CD4-positive, alpha-beta T cell treated with Interleukin-6 at 100 ng/mL for 8 hours (primary cell): ENCODE measurements around the gene RAP1B.

Experiments used
- DNase-seq: peaks from one replicate; pipeline ENCODE4 v3.0.0-alpha.2; 2020; ENCODE audit warnings: mixed read lengths, low spot score

RAP1B gene

GRCh38 chr12:68612202-68612601 lies 1.5 kb downstream of the RAP1B start:
- no peak for DNase-seq

DNA sequence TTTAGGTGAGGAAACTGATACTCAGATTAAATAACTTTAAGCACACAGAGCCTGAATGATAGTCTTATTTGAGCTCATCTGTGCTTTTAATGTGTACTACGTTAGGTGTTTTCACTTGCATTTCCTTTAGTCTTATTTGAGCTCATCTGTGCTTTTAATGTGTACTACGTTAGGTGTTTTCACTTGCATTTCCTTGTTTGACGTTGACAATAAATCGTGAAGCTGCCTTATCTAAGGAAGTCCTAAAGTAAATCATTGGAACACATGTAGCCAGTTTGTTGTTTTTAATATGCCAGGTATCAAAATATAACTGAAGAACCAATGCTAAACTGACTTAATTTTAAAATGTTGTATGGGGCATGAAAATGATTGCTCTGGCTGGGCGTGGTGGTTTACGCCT lies 2.0 kb downstream of the RAP1B start:
- peak; percentile 14 for DNase-seq

- DNase-seq, result peak; percentile 37
These were observed 2.7 kb downstream of the RAP1B start for GRCh38 chr12:68613209-68613904.

GRCh38 chr12:68614105-68614679 lies 3.5 kb downstream of the RAP1B start:
- no peak for DNase-seq

DNA sequence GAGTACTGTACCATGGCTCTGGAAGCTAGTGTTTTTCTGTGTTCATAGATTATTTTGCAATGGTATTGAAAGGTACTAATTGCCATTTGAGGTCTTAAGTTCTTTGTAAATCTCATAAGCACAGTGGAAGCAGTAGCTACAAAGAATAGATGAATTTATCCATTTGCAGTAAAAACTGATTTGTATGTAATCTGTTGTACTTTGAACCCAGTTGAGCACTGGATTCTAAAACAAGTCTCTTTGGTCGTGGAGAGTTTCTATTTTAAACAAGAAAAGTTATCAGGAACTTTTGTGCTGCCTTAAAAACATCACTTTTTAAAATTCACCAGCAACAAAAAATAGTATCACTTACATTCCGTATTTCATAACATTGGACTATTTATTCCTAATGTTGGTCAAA lies 4.1 kb downstream of the RAP1B start:
- no peak for DNase-seq

GRCh38 chr12:68617160-68617926 lies 6.6 kb downstream of the RAP1B start:
- DNase-seq, result no peak

DNA sequence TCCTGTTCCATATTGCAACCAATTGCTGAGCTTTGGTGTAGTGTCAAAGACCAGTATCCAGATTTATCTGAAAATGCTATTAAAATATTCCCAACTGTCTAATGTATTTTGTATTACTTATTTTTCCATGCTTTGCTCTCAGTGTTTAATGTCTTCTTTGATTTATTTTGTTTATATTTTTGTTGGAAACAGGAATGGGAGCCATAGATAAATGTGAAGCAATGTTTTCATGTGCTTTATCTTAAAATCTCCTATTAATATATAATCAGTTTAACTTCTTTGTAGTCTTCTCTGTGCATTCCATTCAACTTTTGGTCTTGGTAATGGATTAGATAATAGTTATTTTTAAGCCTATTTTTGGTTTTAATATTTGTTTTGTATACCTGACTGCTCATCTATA lies 8.8 kb downstream of the RAP1B start:
- DNase-seq, result no peak

DNA sequence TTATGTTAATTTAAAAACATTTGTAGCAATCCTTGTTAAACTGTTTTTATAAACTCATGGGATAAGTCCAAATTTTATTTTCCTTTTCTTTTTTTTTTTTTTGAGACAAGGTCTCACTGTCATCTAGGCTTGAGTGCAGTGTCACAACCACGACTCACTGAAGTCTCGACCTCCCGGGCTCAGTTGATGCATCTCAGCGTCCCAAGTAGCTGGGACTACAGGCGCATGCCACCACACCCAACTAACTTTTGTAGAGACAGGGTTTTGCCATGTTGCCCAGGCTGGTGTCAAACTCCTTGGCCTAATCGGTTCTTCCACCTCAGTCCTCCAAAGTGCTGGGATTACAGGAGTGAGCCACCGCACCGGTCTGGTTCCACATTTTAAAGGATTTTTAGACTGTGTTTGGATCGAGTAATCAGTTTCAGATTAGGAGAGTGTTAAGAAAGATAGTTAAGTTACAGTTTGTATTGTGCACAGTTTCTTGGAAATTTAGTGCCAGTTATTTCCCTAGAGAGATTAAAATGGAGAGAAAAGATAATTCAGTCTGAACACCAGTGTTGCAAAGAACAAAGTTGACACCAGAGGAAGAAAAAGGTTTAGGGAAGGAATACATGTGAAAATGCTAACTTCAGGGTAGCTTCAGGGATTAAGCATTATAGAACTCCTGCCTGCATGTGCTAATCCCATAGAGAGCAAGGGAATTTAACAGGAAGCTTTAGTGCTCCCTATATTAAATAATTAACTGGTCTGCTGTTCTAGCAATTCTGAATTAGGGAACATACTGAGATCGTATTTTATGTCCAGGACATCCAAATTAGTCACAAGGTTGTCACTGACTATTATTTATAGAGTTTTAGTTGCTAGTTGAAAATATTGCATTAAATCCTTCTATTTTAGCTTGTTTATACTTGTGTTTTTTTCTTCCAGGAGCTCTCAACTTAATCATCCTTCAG lies 10.1 kb downstream of the RAP1B start:
- DNase-seq, result no peak

GRCh38 chr12:68621472-68622081 lies 10.9 kb downstream of the RAP1B start:
- no peak for DNase-seq

DNA sequence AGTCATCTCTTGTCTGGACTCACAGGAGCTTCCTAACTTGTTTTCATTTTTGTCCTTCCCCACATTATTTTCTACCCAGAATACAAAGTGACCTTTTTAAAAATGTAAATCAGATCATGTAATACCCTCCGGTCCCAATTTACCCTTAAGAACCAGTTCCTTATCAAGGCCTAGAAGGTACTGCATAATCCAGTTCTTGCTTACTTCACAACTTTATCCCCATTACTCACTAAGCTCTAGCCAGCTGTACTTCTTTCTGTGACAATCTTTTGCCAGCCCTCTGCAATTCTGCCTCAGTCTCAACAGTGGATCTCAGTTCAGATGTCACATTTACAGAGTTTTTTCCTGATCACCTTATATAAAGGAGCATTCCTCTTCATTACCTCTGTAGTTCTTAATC lies 11.6 kb downstream of the RAP1B start:
- DNase-seq, result no peak

GRCh38 chr12:68623059-68623458 lies 12.4 kb downstream of the RAP1B start:
- DNase-seq, result no peak

DNA sequence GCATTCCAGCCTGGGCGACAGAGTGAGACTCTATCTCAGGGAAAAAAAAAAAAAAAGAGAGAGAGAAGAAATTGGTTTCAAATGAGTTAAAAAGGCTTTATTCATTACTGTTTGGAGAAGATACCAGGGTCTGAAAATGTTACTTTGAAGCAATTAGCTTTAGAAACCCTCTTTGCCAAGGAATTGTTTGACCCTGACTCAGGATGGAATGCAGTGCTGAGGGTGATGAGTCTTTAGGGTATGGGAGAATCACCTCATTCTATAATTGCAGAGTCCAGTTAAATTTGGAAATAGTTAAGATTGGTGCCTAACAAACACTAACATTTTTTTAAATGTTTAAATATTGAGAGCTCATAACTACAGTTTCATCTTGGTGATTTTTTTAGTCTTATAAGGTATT lies 13.3 kb downstream of the RAP1B start:
- DNase-seq, result no peak

- DNase-seq, result no peak
These were observed 14.2 kb downstream of the RAP1B start for GRCh38 chr12:68624933-68625332.

DNA sequence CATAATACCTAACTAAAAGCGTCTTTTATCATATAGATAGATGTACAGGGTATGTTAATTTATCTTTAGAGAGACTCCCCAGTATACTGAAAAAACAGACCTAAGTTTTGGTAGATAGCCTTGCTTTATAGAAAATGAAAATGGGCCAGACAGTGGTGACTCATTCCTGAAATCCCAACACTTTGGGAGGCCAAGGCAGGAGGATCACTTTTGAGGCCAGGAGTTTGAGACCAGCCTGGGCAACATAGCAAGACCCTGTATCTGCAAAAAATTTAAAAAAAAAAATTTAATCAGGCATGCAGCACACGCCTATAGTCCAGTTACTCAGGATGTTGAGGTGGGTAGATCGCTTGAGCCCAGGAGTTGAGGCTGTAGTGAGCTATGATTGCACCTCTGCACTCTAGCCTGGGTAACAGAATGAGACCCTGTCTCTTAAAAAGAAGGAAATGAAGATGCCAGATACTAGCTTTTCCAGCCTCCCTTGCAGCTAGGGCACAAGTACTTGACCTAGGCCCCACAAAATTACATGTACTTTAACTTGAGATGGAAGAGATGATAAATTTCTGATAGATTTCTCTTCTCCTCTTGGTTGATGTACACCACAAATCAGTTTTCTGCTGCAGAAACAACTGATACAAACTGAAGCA lies 17.1 kb downstream of the RAP1B start:
- no peak for DNase-seq

- DNase-seq, result no peak
These were observed 18.0 kb downstream of the RAP1B start for GRCh38 chr12:68628698-68629097.

DNA sequence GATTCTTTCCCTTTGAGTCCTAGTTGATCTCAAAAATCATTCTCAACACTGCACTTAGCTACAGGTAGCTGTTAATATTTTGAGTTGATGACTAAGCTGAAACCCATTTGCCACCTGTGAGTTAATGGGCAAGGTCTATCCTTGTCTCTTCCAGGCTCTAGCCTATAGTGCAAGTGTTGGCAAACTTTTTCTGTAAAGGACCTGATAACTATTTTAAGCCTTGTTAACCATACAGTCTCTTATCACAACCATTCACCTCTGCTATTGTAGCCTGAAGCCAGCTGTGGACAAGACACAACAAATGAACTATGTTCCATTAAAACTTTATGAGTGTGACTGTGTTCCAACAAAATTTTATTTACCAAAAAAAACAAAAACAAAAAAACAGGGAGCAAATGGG lies 19.4 kb downstream of the RAP1B start:
- DNase-seq, result no peak

GRCh38 chr12:68630598-68630997 lies 19.9 kb downstream of the RAP1B start:
- no peak for DNase-seq

DNA sequence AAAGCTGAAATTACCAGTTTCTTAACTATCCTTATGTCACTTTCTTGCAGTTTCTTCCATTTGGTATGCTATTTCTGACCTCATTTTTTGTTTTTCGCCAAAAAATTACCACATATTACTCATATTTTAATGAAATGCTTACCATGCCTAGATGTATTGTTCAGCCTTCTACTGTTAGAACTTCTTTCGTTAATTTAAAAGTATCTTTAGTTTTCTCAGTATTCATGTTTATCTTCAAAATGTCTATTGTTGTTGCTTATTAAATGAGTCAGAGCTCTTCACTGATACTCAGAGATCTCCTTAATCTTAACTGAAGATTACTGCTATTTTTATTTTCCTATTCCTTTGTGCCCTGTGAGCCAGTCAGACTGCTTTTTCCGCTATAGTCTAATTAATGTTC lies 20.5 kb downstream of the RAP1B start:
- no peak for DNase-seq

DNA sequence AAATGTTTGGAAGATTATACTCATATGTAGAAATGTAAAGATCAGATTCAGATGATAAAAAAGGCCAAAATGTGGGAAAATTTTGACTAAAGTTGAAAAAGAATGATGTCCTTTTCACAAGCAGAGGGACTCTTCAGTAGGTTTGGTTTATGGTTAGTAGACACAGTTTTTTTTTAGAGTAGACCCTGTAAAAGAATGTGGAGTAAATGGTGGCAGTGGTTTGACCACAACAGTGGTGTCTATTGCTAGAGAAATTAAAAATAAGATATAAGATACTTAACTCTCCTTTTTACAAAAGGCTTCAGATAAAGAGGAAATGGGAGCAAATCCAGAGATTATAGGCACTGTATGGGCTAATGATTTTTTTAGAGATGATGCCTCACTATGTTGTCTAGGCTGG lies 21.8 kb downstream of the RAP1B start:
- DNase-seq, result no peak

GRCh38 chr12:68633614-68634558 lies 23.2 kb downstream of the RAP1B start:
- DNase-seq, result no peak
